EL (cell line): ENCODE data around the gene SFXN3.
A peak's percentile ranks its signal among the peaks of the same experiment; 100 is the strongest.

Experiments used
- DNase-seq: peaks from one replicate; pipeline ENCODE4 v3.0.0-alpha.2; 2016

The SFXN3 gene

DNA sequence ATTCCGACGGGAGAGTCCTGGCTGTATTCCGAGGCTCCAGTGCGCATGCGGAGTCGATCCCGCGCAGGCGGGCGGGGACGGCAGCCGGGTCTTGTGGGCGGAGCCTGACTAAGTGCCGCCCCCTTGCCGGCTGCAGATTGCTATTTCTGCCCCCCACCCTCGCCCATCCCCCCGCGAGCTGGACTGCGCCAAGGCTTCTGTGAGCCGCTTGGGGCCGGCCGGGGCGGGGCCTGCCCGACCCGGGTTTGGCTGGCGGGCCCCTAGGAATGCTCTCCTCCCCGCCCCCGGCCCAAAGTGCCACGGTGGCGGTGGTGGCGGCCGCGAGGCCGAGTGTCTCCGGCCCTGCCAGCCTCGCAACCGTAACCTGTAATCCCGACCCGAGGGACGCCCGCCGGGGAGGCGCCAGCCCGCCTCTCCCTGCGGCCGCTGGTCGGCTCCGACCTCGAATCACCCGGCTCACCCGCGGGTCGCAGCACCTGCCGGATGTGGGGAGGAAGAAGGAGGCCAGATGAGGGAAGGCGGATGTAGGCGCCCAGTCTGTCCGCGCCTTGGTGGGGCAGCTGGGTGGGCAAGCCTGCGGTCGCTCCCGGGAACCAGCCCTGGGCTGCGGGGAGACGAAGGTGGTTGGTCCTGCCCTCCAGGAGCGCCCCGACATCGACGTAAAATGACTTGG is 30.1 kb downstream of the SFXN3 start:
- peak; percentile 96 for DNase-seq

DNA sequence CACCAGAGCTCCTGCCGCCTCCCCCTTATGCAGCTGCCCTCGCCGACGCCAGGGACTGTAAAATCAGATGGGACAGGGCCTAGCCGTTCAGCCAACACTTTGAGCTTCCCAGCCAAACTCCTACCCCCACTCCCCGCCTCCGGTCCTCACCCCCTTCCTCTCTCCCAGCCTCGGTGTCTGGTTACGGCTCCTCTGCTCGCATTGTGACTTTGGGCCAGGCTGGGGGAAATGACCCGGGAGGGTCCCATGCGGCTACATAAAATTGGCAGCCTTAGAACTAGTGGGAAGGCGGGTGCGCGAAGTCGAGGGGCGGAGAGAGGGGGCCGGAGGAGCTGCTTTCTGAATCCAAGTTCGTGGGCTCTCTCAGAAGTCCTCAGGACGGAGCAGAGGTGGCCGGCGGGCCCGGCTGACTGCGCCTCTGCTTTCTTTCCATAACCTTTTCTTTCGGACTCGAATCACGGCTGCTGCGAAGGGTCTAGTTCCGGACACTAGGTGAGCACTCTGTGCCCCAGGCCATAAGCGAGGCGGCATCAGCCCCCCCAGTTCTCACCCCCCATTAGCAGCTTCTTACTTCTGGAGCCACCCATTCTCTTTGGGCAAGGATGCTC is 30.7 kb downstream of the SFXN3 start, which contains the start of gene KAZALD1:
TSS of gene KAZALD1 (plus strand) at position 366 of the 608 bp plus-strand sequence. CDS start 604 bp downstream, outside the sequence.
- peak; percentile 66 for DNase-seq

- DNase-seq, result peak; percentile 60
Measured at GRCh38 chr10:101062232-101063049, 31.4 kb downstream of the SFXN3 start.

DNA sequence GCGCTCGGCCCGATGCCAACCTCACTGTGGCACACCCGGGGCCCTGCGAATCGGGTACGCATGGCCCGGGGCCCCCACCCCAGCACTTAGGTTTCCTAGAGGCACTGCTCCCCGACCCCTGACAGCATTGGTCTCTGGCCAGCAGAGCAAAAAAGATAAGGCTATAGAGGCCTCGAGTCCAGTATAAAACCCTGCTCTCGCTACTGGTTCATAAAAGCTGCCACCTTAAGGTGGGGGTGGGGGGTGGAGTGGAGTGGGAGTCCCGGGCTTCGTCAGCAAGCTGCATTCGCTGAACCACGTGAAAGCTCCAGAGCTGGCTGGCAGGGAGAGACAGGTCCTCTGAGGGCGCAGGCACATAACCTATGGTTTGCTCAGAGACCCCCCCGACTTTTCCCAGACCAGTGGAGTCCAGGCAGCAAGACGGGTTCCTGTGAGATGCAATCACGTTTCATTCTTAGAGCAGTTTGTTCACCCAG is 32.1 kb downstream of the SFXN3 start:
- DNase-seq, result no peak

- DNase-seq, result no peak
Measured at GRCh38 chr10:101063548-101064414, 32.7 kb downstream of the SFXN3 start.

DNA sequence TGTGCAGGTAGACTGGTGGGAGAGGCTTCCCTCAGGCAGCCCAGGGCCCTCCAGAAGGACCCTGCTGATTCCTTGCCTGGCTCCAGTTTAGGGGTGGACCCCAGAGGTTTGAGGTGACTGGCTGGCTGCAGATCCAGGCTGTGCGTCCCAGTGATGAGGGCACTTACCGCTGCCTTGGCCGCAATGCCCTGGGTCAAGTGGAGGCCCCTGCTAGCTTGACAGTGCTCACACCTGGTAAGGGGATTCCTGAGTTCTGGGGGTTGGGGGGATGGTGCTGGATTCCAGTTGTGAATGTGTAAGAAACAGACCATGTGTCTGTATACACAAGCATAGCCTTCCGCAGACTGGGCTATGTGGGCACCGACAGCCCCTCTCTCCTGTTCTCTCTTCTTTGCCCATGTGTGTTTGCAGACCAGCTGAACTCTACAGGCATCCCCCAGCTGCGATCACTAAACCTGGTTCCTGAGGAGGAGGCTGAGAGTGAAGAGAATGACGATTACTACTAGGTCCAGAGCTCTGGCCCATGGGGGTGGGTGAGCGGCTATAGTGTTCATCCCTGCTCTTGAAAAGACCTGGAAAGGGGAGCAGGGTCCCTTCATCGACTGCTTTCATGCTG is 33.5 kb downstream of the SFXN3 start:
- DNase-seq, result no peak

DNA sequence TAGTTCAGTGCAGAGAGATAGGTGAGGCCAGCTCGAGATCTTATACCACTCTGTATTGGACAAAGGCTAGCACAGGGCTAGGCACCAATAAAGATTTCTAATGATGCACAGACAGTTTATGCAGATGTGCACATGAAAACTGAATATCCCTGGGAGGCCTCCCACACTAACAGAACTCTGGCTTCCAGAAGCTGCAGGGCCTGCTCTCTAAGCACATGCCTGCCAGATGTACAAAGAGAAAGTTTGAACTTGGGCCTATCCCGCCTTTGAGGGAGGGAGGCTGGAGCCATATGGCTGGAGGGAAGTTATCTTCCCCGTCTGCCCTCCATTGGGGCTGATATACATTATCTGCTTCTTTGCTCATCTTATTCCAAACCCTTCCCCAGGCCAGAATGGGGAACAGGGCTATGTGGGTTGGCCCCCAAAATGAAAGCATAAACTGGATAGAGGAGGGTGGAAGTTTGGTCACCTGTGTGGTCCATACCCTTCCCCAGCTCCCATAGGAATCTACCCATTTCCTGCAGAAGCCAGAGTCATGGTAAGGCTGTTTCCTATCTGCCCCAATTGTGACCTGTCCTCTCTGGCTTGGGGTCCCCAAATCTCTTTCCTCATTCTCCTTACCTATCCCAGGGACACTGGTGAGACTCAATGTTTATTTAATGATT is 34.6 kb downstream of the SFXN3 start:
- DNase-seq, result peak; percentile 50

- DNase-seq, result peak; percentile 80
Measured at GRCh38 chr10:101066146-101066895, 35.3 kb downstream of the SFXN3 start.

DNA sequence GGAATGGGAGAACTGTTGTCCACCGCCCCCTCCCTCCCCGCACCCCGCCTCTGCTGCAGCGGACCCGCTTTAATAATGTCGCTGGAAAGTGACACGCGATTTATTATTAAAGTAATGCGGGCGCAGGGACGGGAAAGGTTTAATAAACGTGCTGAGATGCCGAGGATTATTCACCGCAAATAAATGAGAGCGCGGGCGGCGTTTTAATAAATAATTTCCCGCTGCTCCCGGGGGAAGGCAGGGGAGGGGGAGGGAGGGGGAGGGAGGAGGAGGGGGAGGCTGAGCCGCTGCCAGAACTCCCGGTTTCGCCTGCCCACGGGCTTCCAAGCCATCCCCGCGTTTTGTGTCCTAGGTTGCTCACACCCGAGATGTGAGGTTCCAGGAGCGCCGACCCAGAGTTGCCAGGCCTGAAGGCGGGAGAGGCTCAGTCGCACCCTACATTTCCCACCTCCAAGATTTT is 35.9 kb downstream of the SFXN3 start:
- no peak for DNase-seq

DNA sequence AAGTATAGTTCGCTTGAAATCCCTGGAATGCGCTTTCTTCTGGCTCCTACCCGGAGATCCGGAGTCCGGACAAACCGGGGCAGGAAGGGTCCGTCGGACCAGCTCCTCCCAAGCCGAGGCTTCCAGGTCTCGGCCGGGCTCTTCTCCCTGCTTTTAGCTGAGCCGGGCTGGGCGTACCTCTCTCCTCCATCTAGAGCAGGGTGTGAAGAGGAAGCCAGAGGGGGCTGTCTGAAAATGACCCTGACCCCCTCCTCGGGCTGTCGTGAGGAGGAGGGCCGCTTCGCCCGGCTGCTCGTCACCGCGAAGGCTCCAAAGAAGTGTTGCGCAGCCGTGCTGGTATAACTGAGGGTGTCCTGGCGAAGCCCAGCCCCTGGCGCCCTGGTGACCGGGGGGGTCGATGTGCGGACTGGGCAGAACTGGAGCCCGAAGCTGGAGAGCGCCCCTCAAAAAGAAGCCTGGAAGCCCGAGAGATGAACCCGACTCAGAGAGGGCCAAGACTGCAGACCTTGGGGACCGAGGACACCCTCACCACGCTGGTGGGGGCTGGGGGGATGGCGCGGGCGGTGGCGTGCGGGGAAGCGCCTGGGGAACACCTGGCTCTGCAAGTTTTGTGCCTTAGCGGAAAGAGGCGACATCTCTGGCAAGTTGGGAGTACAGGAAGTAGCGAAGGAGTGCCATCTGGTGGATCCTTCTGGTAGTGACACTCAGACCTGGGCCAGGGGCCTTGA is 36.5 kb downstream of the SFXN3 start:
- peak; percentile 82 for DNase-seq

DNA sequence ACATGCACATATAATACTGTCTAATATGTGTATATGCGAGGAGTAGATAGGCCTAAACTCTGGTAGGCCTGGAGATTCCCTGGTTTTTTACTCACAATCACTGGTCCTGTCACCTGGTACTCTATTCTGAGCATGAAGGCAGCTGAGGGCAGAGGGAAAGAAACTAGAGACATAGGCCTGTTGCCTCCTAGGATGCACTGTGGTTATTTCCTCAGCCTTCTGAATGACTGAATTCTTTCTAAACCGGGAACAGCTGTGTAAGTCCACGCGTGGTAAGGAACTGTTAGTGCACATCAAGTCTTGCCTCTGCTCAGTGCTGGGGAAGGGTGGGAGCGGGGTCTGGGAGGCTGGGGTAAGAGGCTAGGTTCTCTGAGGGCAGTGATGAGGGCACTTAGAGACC is 38.4 kb downstream of the SFXN3 start:
- DNase-seq, result no peak

- DNase-seq, result no peak
Measured at GRCh38 chr10:101070098-101070497, 39.1 kb downstream of the SFXN3 start.

DNA sequence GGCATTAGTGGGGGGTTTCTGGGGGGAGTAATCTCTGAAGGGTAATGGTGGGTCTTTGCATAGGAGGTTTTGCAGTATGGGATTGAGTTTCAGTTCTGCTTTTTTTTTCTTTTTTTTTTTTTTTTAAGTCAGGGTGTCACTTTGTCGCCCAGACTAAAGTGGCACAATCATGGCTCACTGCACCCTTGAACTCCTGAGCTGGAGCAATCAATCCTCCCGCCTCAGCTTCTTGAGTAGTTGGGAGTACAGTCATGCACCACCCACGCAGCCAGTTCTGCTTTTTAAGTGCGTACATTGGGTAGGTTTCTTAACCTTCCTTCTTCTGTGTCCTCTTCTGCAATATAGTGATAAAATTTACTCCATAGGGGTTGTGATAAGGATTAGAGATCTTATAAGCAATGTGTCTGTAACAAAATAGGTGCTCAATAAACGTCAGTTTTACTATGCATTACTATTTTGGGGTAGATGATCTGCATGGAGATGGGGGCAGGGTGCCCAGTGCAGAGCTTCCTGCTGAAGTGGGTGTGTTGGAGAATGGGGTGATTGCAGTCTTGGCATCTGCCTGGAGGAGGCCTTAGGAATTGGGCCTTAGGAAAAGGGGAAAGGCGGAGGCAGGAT is 40.3 kb downstream of the SFXN3 start:
- DNase-seq, result no peak

DNA sequence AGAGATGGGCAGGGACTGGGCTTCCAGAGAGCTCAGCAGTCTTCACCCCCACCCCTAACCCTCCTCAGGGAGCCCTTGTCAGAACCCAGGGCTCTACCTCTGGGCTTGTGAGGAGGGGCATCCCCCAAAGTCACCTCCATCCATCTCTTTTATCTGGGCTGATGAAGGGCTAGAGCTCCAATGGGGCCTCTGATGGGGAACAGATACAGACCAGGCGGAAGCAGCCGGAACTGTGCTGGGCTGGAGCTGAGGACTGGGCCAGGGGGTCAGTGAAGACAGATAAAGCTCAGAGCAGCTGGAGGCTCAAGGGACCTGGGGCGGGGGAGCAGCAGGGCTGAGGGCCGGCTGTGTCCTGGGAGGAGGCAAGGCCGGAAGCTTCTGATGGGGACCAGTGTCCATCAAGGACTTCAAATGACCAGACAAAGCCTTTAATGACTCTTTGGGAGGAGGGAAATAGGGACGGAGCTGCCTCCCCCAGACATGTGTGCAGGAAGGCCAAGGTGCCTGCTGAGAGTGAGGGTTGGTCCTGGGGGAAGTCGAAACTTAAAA is 40.9 kb downstream of the SFXN3 start:
- DNase-seq, result no peak

DNA sequence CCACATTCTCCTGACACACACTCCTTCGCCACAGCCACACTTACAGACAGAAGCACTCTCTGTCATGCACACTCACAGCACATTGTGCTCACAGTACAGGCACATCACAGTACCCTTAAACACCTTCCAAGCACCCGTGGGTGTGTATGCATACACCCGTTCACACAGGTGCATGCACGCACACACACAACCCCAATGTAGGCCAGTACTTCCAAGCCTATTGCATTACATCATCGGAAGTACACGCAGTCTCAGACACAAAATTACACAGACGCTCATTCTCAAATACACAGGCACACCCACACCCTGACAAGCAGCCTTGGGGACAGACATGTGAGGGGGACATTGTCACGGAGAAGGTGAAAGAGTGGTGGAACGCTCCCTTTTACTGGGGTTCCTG is 41.9 kb downstream of the SFXN3 start:
- no peak for DNase-seq

GRCh38 chr10:101073631-101074030 is 42.6 kb downstream of the SFXN3 start:
- DNase-seq, result no peak

DNA sequence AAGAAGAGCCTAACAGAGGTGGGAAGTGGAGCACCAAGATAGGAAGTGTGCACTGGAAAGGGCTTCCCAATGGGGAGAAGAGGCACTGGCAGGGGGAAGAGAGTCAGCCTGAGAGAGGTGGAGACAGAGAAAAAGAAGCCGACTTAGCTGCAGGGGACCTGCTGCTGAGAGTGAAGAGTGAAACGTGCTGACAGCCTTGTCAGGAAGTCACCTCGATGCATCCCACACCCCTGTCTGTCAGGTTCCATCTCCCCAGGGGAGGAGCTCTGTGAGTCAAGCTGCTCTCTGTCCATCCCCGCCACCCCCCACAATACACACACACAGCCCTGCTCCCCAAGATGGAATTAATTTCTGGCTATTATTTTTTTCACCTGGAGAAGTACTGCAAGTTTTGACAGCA is 44.7 kb downstream of the SFXN3 start:
- no peak for DNase-seq

GRCh38 chr10:101076630-101077029 is 45.6 kb downstream of the SFXN3 start:
- no peak for DNase-seq

DNA sequence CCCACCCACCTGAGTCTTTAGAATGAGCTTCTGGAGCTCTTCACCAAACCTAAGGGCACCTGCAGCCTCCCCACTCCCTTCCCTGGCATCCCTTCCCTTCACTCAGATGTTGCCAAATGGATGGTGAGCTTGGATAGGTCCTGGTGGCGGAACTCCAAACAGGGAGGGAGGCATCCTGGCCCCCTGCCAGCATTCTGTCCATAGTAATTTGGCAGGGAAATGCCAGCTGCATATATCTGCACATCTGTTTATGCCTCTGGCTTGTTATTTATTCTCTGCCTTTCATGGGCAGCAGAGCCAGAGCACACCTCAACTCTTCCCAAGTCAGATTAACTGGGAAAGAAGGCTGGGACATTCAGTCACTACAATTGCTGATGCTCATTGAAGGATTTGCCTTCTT is 48.8 kb downstream of the SFXN3 start:
- no peak for DNase-seq
